Neural cell (in vitro differentiated cells): ENCODE measurements around the gene OSBPL7.

Source experiments
- EP300 ChIP-seq: fragments of 450-650 bp; conservative IDR thresholded peaks from 2 replicates; pipeline ENCODE4 v1.6.1; 2014; ENCODE audit warnings: antibody characterized with exemption, mild to moderate bottlenecking, moderate library complexity; ENCODE audit not compliant: poor library complexity, severe bottlenecking
- RAD21 ChIP-seq: fragments of 450-650 bp; conservative IDR thresholded peaks from 2 replicates; pipeline ENCODE4 v1.6.1; 2014; ENCODE audit warnings: antibody characterized with exemption, mild to moderate bottlenecking, moderate library complexity
- SMC3 ChIP-seq: fragments of 450-650 bp; conservative IDR thresholded peaks from 2 replicates; pipeline ENCODE4 v1.6.1; 2014; ENCODE audit warnings: antibody characterized with exemption, mild to moderate bottlenecking, moderate library complexity; ENCODE audit not compliant: poor library complexity
- TF ChIP-seq, protein P1 (sequence below): fragments of 450-650 bp; IDR thresholded peaks from 2 replicates; pipeline ENCODE4 v1.5.1; 2014; ENCODE audit warnings: antibody characterized with exemption, mild to moderate bottlenecking, moderate library complexity; ENCODE audit not compliant: poor library complexity, severe bottlenecking

DNA sequence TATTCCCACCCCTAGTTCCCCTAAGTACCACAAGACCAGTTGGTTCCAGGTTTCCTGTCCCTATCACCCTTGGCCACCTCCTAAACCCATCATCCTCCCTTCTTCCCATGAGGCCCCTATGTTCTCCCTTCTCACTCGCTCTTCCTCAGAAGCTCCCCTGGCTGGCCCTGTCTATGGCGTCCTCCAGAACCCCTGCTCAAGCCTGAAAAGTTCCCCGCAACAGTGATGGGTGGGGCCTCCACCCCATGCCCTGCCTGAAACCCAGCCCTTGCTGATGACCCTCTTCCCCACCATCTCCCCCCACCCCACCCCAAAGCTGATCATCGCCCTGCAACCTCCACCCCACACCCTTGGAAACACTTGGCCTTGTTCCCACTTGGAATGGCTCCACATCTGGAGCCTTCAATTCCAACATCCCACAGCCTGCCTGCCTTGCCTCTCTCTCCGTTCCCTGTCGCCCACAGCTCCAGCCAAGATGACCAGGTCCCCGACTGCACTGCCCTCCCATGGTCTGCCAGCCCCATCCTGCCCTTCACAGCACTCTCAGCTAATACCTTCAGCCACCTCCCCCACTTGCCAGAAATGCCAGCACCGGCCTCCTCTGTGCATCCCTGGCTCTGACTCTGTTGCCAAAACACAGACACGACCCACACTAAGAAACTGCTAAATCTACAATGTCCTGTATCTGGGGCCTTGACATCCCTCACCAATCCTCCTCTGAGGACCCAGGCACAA is 10.5 kb downstream of the OSBPL7 start:
- TF ChIP-seq, protein P1, sequence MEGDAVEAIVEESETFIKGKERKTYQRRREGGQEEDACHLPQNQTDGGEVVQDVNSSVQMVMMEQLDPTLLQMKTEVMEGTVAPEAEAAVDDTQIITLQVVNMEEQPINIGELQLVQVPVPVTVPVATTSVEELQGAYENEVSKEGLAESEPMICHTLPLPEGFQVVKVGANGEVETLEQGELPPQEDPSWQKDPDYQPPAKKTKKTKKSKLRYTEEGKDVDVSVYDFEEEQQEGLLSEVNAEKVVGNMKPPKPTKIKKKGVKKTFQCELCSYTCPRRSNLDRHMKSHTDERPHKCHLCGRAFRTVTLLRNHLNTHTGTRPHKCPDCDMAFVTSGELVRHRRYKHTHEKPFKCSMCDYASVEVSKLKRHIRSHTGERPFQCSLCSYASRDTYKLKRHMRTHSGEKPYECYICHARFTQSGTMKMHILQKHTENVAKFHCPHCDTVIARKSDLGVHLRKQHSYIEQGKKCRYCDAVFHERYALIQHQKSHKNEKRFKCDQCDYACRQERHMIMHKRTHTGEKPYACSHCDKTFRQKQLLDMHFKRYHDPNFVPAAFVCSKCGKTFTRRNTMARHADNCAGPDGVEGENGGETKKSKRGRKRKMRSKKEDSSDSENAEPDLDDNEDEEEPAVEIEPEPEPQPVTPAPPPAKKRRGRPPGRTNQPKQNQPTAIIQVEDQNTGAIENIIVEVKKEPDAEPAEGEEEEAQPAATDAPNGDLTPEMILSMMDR = no peak
- no peak for TF ChIP-seq RAD21
- no peak for TF ChIP-seq EP300
- no peak for TF ChIP-seq SMC3
